NCI-H82 treated with DMSO at 0.1 percent for 48 hours (cell line): ENCODE data around the gene LRIT3.

Experiments used
- DNase-seq: peaks from one replicate; lab custom pipeline; 2025; ENCODE audit not compliant: unreplicated experiment; lab: John Stamatoyannopoulos, UW

Gene LRIT3

DNA sequence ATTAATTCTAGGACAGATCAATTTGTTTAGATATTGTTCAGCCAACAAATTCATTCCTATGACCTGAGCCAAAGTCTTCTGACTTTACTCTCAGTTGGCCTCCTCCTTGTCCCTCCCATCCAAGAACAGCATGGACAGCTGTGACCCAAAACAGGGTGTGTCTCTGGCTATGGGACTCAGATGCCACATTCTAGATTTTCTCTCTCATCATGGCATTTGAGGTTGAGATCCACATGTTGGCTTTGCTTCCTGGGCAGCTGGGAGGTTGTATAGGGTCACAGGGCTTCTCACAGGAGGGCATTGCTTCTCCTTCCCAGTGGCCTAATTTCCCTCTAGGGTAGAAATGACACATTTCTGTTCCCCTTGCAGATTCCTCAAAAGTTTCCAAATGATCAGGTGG is 42.2 kb downstream of the LRIT3 start:
- DNase-seq: no peak

DNA sequence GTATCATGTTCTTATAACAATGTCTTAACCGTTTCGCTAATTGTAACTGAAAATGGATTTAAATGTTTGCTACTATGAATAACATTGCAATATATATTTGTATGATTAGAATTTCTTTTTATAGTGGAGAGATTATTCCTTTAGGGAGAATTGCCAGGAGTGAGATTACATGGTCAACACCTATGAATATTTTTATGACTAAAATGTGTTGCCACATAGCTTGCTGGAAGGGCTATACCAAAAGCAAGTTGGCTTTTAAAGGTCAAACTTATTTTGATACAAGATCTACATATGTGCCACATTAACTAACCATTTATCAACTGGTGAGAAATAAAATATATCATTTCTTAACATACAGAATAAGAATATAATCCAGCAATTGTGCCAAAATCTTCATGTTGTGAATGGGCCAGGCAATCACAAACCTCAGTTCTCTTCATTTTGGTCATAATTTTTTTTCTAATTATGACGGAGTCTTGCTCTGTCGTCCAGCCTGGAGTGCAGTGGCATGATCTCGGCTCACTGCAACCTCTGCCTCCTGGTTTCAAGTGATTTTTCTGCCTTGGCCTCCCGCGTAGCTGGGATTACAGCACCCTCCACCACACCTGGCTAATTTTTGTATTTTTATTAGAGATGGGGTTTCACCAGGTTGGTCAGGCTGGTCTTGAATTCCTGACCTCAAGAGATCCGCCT is 54.8 kb downstream of the LRIT3 start:
- DNase-seq: no peak

DNA sequence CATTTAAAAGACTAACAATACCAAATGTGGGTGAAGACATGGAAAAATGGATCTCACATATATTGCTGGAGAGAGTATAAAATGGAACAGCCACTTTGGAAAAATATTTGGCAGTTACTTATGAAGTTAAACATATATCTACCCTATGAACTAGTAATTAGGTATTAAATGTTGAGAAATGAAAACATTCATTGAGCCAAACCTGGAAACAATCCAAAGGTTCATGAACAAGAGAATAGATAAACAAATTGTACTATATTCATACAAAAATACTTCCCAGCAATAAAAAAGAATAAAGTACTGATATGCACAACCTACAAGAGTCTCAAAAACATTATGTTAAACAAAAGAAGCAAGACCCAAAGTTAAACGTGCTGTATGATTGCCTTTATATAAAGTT is 60.8 kb downstream of the LRIT3 start:
- no peak for DNase-seq

DNA sequence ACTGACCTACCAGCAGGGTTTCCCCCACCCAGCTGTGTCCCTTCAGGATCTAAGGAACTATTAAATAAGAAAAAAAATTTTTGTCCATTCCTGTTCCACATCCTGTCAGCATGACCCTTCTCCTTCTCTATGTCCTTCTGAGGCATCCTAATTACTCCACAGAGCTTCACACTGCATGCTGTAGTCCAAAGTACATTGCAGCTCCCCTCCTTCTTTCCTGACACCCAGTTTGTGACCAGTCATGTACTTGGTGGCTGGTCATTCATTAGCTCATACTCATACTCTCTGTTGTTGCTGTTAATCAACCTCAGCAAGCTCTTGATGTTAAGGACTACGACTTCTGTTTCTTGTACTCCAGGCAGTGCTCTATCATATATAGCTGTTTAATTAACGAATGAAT is 62.3 kb downstream of the LRIT3 start:
- DNase-seq: no peak

DNA sequence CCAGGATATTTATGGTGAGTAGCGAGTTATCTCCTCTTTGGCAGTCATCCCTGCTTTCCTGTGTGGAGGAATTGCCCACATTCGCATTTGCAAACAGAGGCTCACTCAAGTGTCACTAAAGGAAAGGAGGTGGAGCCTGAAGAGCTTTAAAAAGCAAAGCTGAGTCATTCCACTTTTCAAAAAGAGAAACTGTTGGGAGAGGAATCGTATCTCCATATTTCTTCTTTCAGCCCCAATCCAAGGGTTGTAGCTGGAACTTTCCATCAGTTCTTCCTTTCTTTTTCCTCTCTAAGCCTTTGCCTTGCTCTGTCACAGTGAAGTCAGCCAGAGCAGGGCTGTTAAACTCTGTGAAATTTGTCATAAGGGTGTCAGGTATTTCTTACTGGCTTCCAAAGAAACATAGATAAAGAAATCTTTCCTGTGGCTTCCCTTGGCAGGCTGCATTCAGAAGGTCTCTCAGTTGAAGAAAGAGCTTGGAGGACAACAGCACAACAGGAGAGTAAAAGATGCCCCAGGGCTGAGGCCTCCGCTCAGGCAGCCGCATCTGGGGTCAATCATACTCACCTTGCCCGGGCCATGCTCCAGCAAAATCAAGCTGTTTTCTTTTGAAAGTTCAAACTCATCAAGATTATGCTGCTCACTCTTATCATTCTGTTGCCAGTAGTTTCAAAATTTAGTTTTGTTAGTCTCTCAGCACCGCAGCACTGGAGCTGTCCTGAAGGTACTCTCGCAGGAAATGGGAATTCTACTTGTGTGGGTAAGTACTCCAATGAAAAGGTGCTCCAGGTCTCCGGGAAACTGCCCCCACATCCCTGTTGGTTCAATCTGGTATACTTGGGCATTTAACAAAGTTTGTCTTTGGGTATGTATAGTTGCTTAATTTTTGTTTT is 65.0 kb downstream of the LRIT3 start, which contains the start of gene EGF:
Gene EGF, plus strand, starts transcription at position 178 of the 890 bp plus-strand sequence. Its CDS starts 453 bp downstream, at position 631.
- DNase-seq: no peak

DNA sequence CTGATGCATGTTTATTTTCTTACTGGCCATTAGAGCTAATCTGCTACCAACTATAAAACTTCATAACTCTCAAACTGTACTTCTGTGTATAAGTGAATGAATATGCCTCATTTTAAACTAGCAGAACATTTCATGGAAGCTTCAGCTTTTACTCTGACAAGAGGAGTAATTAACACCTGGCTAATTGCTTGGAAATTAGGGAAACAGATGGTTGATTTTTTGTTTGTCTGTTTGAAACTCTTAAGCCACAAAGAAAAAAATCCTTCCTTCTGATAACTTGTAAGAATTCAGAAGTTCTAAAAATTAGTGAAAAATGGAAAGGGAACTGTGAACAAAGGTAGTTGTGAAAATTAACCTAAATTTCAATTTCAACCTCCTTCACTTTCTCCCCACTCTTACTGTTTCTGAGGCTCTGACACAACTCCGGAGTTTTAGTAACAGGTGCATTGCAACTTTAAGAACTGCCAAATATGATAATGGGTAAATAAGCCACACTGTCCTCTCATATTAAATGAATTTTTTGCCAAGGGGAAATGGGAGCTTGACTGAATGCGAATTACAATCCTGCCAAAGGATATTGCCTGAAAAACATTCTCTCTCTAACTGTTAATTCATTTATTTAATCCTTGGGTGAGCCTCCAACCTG is 65.8 kb downstream of the LRIT3 start:
- no peak for DNase-seq

DNA sequence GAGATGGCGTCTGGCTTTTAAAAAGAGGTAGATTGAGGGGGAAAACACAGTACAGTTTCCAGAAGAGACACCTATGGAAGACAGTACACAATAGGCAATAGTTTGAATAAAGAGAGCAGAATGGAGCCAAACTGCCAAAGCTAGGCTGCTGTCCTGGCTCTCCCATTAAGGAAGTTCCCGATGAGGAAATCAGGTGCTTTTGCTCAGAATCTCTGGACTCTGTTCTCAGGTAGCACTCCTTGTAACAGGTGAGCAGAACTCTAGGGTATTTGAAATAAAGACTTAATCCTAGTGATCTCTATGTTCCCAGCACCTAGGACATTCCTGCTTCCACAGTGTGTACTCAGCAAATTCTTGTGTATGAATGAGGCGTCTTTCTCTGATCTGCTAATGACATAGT is 66.4 kb downstream of the LRIT3 start:
- DNase-seq: no peak

DNA sequence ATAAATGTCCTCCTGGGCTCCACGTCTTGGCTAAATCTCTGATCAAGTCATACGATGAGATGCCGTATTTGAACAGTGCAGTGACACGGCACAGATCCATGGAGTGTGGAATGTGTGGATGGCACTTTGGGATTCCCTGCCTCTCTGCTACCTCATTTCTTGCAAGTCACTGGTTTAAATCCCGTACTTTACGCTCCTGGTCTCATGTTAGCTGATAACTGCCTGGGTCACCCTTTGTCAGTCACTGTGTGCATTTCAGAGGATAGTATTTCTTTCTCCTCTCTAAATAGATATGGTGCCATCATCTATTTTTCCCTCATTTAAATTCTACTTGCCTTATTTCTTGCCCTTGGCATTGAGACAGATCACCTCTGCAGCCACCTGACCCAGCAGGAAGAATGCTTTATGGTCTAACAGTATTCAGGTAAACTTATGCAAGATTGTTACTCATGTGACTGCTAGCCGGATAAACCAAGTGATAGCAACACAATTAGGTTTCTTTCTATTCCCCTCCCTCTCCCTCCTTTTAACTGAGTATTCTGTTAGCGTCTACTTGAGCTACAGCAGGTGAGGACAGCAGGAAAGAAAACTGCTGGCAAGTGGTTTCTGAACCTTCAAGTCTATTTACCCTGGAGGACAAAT is 67.6 kb downstream of the LRIT3 start:
- no peak for DNase-seq

DNA sequence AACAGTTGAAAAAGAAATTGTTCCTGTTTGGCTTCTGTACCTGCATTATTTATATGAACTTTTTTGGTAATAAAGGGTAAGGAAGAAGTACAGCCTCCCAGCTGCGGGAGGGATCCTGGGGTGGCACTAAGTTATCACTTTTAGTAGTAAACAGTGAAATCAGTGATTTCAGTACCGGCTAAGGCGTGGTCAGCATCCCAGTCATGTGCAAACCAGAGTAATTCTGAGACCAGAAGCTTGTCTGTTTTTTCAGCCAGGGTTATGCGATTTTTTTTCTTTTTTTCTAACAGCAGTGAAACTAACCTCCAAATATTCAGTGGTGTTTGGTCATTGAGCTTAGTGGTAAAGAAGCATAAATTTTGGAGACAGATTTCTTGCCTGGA is 68.1 kb downstream of the LRIT3 start:
- no peak for DNase-seq

DNA sequence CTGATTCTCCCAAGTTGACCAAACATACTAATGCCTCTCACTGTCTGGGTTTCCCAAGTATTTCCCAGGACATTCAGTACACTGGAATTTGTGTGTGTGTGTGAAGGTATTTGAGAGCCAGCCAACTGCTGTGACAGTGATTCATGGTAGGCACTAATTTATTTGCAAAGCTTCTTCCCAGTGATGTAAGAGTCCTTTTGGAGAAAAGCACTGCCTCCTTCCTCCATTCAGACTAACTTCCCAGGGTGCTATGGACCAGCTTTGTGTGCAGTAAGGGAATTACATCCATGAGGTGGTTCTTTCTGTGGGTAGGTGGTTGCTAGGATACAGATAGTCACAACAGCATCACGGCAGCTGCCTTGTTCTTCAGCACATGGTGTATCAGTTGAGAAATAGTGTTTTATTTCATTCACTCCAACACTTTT is 73.5 kb downstream of the LRIT3 start:
- DNase-seq: no peak
